ENCODE results near the gene C11orf68.
"Not testable (repeated sequence)": the region's sequence is repeated elsewhere in the genome, so short reads cannot be mapped to it uniquely, and the experiment has no call there.

C11orf68 gene

DNA sequence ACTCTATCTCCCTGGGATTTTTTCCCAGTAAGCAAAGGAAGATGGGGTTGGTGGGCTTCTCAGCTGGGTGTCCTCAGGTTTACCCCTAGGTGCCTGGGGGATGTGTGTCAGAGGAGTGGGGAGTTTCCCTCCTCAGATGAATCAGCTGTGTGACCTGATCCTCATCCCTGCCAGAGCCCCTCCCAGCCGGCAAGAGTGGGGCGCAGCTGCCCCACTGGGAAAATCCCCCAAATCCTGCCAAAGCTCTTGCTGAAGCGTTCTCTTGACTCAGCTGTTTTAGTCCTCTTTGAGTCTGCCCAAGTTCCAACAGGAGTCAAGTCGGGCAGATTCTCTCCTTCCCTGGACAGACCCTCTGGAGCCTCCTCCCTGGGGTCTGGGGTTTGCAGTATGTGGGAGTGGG, 6.0 kb downstream of the C11orf68 start:
- DNase-seq (ENCODE audit: low spot score), result peak; percentile 55

- peak; percentile 88 for DNase-seq (ENCODE audit: low spot score)
Observed at GRCh38 chr11:65911682-65912568, 6.9 kb downstream of the C11orf68 start.

- DNase-seq (ENCODE audit: low spot score), result no peak
Observed at GRCh38 chr11:65907878-65908277, 11.0 kb downstream of the C11orf68 start.

DNA sequence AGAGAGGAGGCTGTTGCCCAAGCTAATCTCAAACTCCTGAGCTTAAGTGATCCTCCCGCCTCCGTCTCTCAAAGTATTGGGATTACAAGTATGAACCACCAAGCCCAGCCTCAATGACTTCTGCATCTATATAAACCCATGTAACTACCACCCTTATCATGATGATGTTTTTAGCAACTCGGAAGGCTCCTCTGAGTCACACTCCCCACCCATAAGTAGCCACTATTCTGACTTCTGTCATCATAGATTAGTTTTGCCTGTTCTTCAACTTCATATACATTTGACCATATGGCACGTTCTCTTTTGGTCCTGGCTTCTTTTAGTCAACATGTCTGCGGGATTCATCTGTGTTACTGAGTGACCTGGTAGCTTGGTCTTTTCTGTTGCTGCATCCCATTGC, 12.3 kb downstream of the C11orf68 start:
- no peak for DNase-seq (ENCODE audit: low spot score)

- no peak for DNase-seq (ENCODE audit: low spot score)
Observed at GRCh38 chr11:65903715-65904114, 15.1 kb downstream of the C11orf68 start.

GRCh38 chr11:65903068-65903481, 15.8 kb downstream of the C11orf68 start:
- DNase-seq (ENCODE audit: low spot score), result peak; percentile 86

DNA sequence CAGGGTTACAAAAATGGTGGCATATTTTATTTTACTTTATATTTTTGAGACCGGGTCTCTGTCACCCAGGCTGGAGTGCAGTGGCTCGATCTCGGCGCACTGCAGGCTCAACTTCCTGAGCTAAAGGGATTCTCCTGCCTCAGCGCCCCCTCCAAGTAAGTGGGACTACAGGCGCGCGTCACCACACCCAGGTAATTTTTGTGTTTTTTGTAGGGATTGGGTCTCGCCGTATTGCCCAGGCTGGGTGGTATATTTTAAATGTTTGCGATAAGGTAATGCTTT, 18.0 kb downstream of the C11orf68 start:
- DNase-seq (ENCODE audit: low spot score), result no peak

DNA sequence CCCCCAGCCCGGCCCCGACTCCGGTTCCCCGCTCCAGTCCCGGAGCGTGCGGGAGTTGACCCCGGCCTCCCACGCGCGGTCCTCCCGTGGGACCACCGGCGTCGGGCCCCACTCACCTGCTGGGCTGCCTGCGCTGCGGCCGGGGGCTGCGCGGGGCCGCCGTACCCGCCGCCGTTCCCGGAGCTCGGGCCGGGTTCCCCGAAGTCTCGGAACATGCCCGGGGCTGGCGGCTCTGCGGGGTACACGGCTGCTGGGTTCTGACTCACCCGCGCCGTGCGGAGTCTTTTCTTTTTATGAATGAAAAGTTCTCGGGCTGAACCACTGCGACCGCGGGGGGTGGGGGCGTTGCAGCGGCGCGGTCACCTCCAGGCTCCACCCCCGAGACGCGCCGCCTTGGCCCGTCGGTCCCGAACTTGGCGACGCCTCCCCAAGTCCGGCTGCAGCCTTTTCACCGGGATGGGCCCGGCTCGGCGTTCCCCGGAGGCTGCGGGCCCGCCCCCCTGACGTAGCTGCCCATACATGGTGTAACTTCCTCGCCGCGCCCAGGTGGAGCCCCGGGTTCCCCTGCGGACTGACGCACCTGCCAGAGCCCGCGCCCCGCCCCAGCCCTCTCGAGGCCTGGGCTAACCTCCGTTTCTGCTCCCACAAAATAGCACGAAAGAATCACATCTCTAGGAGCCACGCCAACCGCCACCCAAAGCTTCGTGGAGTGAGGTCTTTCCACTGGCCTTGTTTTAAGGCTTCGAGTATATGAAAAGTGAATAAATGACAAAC, 18.6 kb downstream of the C11orf68 start, which contains the start of gene FOSL1:
TSS of gene FOSL1 (minus strand) at position 264 of the 774 bp plus-strand sequence. CDS start at position 215, 49 bp downstream.
- peak; percentile 95 for DNase-seq (ENCODE audit: low spot score)

DNA sequence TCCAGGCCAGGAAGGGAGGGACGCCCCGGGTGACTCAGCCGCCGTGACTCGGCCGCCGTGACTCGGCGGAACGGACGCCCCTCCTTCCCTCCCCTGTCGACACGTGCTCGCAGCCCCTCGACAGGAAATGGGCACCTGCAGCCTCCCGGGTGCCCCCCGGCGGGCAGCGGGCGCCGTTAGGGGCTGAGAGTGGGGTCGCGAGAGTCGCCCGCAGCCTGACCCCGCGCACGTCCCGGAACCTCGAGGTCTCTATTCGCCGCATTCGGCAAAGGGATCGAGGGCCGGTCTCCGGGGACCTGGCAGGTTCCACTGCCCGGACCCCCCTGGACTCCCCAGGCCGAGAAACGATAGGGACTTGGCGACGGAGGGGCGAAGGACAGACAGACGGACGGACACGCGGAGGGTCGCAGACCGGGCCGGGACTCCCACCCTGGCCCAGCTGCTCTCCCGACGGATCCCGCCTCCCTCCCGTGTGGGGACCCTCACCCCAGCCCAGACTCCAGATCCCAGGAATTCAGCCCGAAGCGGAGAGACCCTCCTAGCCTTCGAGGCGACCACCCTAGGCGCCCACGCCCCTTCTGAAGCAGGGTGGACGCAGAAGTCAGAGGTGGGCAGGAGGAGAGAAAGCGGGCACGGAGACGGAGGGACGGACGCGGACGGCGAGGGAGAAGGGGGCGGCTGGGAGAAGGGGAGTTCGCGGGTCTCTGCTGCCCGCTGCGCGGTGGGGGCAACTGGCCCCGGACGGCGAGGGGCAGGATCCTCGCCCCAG, 19.3 kb downstream of the C11orf68 start:
- peak; percentile 84 for DNase-seq (ENCODE audit: low spot score)

GRCh38 chr11:65898656-65899355, 20.1 kb downstream of the C11orf68 start:
- DNase-seq (ENCODE audit: low spot score), result no peak

DNA sequence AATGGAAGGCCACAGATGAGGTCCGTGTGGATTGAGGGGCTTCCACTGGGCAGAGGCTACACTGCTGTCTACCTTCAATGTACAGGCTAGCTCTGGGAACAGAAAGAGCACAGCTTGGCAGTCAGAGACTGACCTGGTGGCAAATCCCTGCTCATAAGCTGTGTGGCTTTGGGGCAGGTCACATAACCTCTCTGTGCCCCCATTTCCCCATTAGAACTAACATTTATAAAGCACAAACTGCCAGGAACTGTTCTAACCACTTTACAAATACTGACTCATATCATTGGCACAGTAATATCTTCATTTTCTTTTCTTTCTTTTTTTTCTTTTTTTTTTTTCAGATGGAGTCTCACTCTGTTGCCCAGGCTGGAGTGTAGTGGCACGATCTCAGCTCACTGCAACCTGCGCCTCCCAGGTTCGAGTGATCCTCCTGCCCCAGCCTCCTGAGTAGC, 21.8 kb downstream of the C11orf68 start:
- DNase-seq (ENCODE audit: low spot score), result no peak

DNA sequence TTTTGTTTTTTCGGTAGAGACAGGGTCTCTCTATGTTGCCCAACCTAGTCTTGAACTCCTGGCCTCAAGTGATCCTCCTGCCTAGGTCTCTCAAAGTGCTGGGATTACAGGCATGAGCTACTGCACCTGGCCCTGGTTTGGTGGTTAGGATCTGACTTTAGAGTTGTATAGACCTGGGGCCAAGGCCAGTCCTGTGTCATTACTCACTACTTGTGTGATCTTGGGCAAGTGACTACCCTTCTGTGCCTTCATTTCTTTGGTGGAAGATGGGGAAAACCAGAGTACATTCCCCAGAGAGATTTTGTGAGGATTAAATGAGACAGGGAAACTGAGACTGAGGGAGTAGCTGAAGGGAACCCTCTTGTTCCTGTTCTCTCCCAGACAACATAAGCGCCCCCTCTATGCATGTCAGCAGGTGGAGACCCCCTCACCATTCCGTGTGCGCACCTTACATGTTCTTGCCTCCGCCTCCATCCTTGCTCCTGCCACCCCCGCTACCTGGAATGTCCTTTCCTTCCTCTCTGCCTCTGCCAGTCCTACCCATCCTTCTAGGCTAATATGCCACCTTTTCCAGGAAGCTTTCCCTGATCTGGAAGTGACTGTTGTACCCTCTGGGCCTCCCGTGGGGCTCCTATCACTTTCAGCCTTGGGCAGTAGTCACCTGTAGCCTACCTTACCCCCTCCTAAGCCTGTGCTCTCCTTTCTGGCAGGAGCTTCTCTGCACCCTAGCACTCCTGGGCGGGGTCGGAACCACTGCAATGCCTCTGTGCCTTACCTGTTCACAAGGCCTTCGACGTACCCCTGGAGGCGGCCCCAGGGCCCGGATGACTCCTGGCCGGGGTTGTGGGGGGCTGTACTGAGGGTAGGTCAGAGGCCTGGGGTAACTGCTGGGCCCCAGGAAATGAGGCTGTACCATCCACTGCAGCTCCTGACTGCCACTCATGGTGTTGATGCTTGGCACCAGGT, 22.5 kb downstream of the C11orf68 start:
- no peak for DNase-seq (ENCODE audit: low spot score)

DNA sequence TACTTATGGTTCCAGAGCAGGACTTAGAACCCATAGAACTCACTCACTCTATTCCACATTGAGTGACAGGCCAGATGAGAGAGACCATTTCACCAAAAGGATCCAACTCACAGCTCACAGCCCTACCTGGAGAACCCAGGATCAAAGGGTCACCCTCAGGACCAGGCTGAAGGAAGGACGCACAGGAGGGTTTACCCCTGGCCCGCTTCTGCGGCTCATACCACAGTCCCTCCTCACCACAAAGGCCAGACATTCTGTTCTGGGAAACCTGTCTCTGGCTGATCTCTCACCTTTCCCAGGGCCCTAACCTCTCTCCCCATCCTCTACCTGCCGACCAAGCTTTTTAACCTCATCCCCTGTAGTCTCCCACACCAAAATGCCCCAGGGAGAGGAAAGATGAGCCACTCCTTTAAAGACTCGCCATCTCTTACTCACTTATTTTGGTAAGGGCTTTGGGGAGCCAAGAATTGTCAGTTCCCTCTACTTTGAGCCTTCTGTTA, 23.3 kb downstream of the C11orf68 start:
- no peak for DNase-seq (ENCODE audit: low spot score)

DNA sequence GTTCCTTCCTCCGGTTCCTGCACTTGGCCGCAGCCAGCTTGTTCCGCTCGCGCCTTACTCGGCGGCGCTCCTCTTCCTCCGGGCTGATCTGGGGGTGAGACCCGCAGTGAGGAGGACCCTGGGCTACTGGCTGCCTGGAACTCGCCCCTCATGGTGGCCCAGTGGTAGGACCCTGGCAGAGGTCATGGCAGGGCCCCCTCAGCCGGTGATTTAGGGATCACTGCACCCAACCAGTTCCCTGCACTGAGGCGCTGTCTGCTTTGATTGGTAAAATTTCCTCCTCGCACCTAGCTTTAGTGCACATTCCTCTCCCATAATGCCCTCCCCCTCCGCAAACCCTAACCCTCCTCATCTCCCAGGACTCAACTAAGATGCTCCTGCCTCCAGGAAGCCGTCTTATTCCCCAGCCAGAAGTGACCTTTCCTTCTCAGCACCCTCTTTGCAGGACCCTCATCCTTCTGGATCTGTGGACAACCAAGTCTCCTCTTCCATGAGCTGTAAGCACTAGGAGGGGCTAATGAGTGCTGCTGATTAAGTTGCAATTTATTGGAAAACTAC, 24.7 kb downstream of the C11orf68 start:
- no peak for DNase-seq (ENCODE audit: low spot score)

DNA sequence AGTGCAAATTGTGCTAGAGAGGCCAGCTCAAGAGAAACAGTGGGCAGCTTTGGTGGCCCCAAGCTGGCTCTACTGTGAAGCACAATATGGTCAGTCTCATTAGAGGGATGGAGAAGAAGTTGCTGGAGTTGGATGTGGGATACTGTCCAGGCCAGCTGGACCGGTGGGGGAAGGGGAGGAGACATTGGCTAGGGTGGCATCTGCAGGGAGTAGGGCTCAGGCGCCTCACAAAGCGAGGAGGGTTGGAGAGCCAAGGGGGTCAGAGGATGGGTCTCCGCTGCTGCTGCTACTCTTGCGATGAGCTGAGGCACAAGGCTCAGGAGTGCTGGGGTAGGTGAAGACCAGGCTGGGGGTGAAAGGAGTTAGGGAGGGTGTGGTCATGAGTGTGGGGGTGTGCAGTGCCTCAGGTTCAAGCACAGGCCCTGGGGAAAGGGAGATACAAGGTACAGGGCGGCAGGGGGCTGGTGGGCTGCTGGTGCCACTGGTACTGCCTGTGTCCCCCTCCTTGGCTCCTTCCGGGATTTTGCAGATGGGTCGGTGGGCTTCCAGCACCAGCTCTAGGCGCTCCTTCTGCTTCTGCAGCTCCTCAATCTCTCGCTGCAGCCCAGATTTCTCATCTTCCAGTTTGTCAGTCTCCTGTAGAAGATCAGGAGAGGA, 26.1 kb downstream of the C11orf68 start:
- DNase-seq (ENCODE audit: low spot score), result no peak

GRCh38 chr11:65892137-65892540, 26.7 kb downstream of the C11orf68 start:
- DNase-seq (ENCODE audit: low spot score), result not testable (repeated sequence)

GRCh38 chr11:65891219-65892136, 27.4 kb downstream of the C11orf68 start:
- no peak for DNase-seq (ENCODE audit: low spot score)

All from AG20443 (cell line).